PC-3 (cell line): Measurements from ENCODE around the gene PLA2G15. TPM values are rescaled to one million over a fixed set of nuclear protein-coding genes. Genes with fewer than 3 reads are reported as not detected.

Experiments used
- ATAC-seq: fragments of 200-7000 bp; cut with Tn5 transposase; 2 replicates; pipeline ENCODE4 v1.9.1; 2020; ENCODE audit warnings: mild to moderate bottlenecking, moderate library complexity
- BruUV-seq: library from RNA; stranded (reverse); fragments of 400-500 nt; replicated peaks from 2 replicates; lab custom pipeline; 2021; lab: Mats Ljungman, UMichigan
- CTCF ChIA-PET: fragments of 300-600 bp; sonication (Branson Sonifier 250); formaldehyde crosslinking; loops from one replicate; lab custom pipeline; 2022; ENCODE audit warnings: antibody characterized with exemption; lab: Charles Lee
- POLR2A ChIA-PET: fragments of 300-600 bp; sonication (Branson Sonifier 250); formaldehyde crosslinking; loops from one replicate; lab custom pipeline; 2022; ENCODE audit warnings: antibody characterized with exemption; ENCODE audit not compliant: unreplicated experiment; lab: Charles Lee
- DNase-seq: peaks from one replicate; pipeline ENCODE4 v3.0.0-alpha.2; 2015
- H2AFZ ChIP-seq: fragments of 300-600 bp; sonication (generic); 2 replicates; pipeline ENCODE4 v1.6.0; 2016; ENCODE audit warnings: antibody characterized with exemption, low read length
- H3F3A ChIP-seq: fragments of 300-600 bp; sonication (generic); one replicate; pipeline ENCODE4 v1.6.0; 2017; ENCODE audit warnings: antibody characterized with exemption, low read length, control low read depth, mild to moderate bottlenecking; ENCODE audit not compliant: unreplicated experiment
- H3K27ac ChIP-seq: fragments of 300-600 bp; sonication (generic); 2 replicates; pipeline ENCODE4 v1.5.1; 2016; ENCODE audit warnings: mild to moderate bottlenecking, low read length
- H3K27me3 ChIP-seq: fragments of 300-600 bp; sonication (generic); 2 replicates; pipeline ENCODE4 v1.6.1; 2016; ENCODE audit warnings: low read length, mixed read lengths
- H3K36me3 ChIP-seq: fragments of 300-600 bp; sonication (generic); 2 replicates; pipeline ENCODE4 v1.6.1; 2016; ENCODE audit warnings: low read depth, mixed run types, low read length, mixed read lengths
- H3K4me1 ChIP-seq: fragments of 300-600 bp; sonication (generic); 2 replicates; pipeline ENCODE4 v1.5.1; 2016; ENCODE audit warnings: low read length; ENCODE audit not compliant: insufficient read depth
- H3K4me2 ChIP-seq: fragments of 300-600 bp; sonication (generic); 2 replicates; pipeline ENCODE4 v1.6.0; 2016; ENCODE audit warnings: low read length
- H3K4me3 ChIP-seq: fragments of 300-600 bp; sonication (generic); 2 replicates; pipeline ENCODE4 v1.5.1; 2016; ENCODE audit warnings: mild to moderate bottlenecking, low read length, mixed read lengths
- H3K79me2 ChIP-seq: fragments of 300-600 bp; sonication (generic); 2 replicates; pipeline ENCODE4 v1.6.1; 2017; ENCODE audit warnings: low read length, mixed read lengths
- H3K9ac ChIP-seq: fragments of 300-600 bp; sonication (generic); 2 replicates; pipeline ENCODE4 v1.6.0; 2016; ENCODE audit warnings: mild to moderate bottlenecking, low read length
- H3K9me2 ChIP-seq: fragments of 300-600 bp; sonication (generic); replicated peaks from 2 replicates; pipeline ENCODE4 v1.6.1; 2016; ENCODE audit warnings: mixed run types, low read length, mixed read lengths
- H3K9me3 ChIP-seq: fragments of 300-600 bp; sonication (generic); 2 replicates; pipeline ENCODE4 v1.6.1; 2016; ENCODE audit warnings: low read length, mixed read lengths
- H4K20me1 ChIP-seq: fragments of 300-600 bp; sonication (generic); 2 replicates; pipeline ENCODE4 v1.6.1; 2016; ENCODE audit warnings: low read length, mixed read lengths
- CTCF ChIP-seq: fragments of 300-600 bp; sonication (generic); conservative IDR thresholded peaks from 2 replicates; pipeline ENCODE4 v1.5.1; 2017; ENCODE audit warnings: antibody characterized with exemption, low read depth, mild to moderate bottlenecking, low read length
- EZH2 ChIP-seq: fragments of 300-600 bp; sonication (generic); IDR thresholded peaks from one replicate; pipeline ENCODE4 v1.6.1; 2017; ENCODE audit warnings: antibody characterized with exemption, mild to moderate bottlenecking, low read length; ENCODE audit not compliant: unreplicated experiment
- EZH2phosphoT487 ChIP-seq: fragments of 300-600 bp; sonication (generic); IDR thresholded peaks from 2 replicates; pipeline ENCODE4 v1.6.1; 2018; ENCODE audit warnings: mild to moderate bottlenecking, antibody characterized with exemption, low read length, borderline replicate concordance
- intact Hi-C: fragments of 100-400 bp; cut with micrococcal nuclease; formaldehyde crosslinking; loops from 2 replicates; pipeline ENCODE4 v1.9.0; 2023
- total RNA-seq: library from RNA; depleted of rRNA; stranded (reverse); fragments of >200 nt; gene quantifications from 2 replicates; pipeline ENCODE4 v1.2.3, GENCODE V29; 2014

Gene PLA2G15
- total RNA-seq, 1 experiment from 2014 or later, result 16.4 TPM

GRCh38 chr16:68279726-68280558, 34.8 kb downstream of the PLA2G15 start:
- H3K79me2 ChIP-seq, result peaks cover 6% of the 10 kb centered on the region; the same call in 1 of the 2 replicates
- ATAC-seq (no peak), DNase-seq (no peak)
- no peaks in the 10 kb centered on the region for H3K27me3 ChIP-seq
- H3K9me2 ChIP-seq, result no peaks in the 10 kb centered on the region
- no peak overlapping the region for H3K4me2 ChIP-seq
- H3K27ac ChIP-seq, result no peak overlapping the region
- no peak overlapping the region for H3K4me3 ChIP-seq
- H3F3A ChIP-seq, result no peaks in the 10 kb centered on the region
- POLR2A ChIA-PET, result interaction anchor here (0.6 to 0.7 kb wide), 2 partner anchors 53 to 1051 kb away, joined by 5 to 7 read pairs; no protein-coding TSS in a partner anchor
- CTCF ChIA-PET, result no interaction called here
- BruUV-seq, result no TSS peak
- peaks cover 4% of the 10 kb centered on the region; the same call in 1 of the 2 replicates for H3K36me3 ChIP-seq
- H3K4me1 ChIP-seq, result no peaks in the 10 kb centered on the region
- no peak overlapping the region for H2AFZ ChIP-seq
- H3K9me3 ChIP-seq, result no peaks in the 10 kb centered on the region
- no peak overlapping the region for H3K9ac ChIP-seq
- no peak for TF ChIP-seq CTCF
- intact Hi-C loops, result no loop called here
- no peaks in the 10 kb centered on the region for H4K20me1 ChIP-seq

GRCh38 chr16:68281368-68282063, 36.3 kb downstream of the PLA2G15 start:
- no peak for DNase-seq
- Histone ChIP-seq H3K4me1 (no peaks in the 10 kb centered on the region), H3K9me2 (no peaks in the 10 kb centered on the region), H3K9me3 (no peaks in the 10 kb centered on the region), H3K4me2 (no peak overlapping the region), H3K9ac (no peak overlapping the region), H3K27ac (no peak overlapping the region), H3K79me2 (peaks cover 16% of the 10 kb centered on the region; the same call in 1 of the 2 replicates), H4K20me1 (no peaks in the 10 kb centered on the region), H3F3A (no peaks in the 10 kb centered on the region), H3K36me3 (peaks cover 4% of the 10 kb centered on the region; the same call in 1 of the 2 replicates), H3K4me3 (no peak overlapping the region), H3K27me3 (no peaks in the 10 kb centered on the region), H2AFZ (no peak overlapping the region)
- BruUV-seq, result no TSS peak
- CTCF ChIA-PET, result no interaction called here
- POLR2A ChIA-PET, result no interaction called here
- intact Hi-C loops, result no loop called here
- TF ChIP-seq EZH2phosphoT487, result no peak
- no peak for TF ChIP-seq CTCF
- TF ChIP-seq EZH2, result no peak
- ATAC-seq, result no peak
